GM19351 (cell line): ENCODE data around the gene KCNB1.

Experiments
- ATAC-seq: cut with Tn5 transposase; IDR thresholded peaks from one replicate; pipeline ENCODE4 v1.9.1; 2021; ENCODE audit warnings: mild to moderate bottlenecking, moderate library complexity; ENCODE audit not compliant: unreplicated experiment

KCNB1 gene

DNA sequence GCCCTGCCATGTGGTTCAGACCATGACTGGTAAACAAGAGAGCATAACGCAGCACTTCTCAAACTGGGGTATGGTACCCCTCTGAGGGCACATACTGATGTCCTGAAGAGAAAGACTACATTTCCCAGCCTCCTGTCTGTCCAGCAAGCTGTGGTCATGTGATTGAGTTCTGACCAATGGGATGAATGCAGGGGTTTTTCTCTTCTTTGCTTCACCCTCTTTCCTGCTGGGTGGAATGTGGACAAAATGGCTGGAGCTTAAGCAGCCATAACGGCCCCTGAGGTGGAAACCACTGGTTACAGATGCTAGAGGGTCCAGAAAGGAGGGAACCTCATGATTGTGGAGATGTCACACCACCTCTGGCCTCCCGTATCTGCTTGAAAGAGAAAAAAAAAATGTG is 19.4 kb upstream of the KCNB1 start:
- no peak for ATAC-seq

DNA sequence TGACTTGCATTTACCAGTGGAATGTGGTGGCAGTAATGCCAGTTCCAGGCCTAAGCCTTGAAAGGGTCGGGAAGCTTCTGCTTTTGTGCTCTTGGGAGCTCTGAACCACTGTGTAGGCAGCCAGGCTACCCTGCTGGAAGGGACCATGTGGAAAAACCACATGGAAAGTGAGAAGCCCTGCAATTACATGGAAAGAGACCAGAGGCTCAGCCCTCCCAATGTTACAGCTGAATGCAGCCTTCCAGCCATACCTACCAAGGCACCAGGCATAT is 14.9 kb upstream of the KCNB1 start:
- ATAC-seq = no peak

DNA sequence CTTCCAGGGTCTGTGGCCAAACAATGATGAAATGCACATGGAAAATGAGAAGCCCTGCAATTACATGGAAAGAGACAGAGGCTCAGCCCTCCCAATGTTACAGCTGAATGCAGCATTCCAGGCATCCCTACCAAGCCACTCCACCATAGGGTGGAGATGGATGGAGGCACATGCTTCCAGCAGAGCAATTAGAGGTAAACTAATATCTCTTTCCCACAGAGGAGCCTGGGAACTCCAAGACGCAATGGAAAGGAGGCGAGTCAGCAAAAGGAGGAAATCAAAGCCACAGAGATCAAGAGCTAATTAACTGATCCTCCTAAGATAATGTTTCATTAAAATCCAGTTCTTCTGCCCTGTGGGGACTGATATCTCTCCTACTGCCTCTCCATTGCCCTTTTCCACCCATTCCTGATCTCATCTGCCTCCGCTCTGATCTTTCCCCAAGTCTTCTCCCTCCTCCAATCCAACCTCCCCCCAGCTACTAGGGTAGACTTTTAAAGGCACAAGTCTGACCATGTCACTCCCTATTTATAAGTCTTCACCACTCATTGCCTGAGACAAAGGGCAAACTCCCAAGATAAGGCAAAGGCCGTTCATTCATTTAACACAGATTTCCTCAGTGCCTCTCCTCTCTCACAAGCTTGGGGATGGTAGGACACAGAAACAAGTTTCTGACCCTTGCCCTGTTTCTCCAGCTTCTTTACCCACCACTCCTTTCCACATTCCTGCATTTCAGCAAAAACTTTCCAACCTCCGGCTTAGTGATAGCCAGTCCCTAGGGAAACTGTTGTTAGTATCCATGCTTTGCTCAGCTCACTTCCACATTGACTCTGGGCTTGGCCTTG is 14.3 kb upstream of the KCNB1 start:
- no peak for ATAC-seq

DNA sequence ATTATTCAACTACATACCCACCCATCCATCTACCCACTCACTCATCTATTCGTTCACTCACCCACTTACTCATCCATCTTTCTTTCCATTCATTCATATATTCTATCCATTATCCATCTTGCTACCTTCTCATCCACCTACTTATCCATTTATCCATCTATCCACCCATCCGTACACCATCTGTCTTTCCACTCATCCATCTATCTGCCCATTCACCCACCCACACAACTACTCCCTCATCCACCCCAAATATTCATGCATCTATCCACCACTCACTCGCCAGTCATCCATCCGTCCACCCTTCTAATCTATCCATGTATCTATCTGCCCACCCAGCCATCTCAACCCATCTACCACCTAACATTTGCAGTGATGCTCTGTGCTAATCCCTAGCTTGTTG is 13.6 kb upstream of the KCNB1 start:
- ATAC-seq = no peak

DNA sequence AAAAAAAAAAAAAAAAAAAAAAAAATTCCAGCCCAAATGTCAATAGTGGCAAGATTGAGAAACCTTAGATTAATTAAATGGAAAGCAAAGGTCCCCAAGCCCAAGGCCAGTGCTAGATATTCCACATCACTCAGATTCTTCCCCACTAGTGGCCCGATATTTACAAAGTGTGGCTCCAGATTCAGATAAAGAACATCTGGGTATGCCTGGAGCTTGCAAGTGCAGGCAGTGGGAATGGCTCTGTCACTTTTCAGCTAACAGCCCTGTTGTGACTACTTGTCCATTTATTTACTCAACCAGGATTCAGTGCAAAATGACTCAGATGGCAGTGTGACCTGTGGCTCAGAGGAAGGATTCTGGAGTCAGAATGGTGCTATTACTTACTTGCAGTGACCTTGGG is 8.2 kb upstream of the KCNB1 start:
- ATAC-seq = no peak

DNA sequence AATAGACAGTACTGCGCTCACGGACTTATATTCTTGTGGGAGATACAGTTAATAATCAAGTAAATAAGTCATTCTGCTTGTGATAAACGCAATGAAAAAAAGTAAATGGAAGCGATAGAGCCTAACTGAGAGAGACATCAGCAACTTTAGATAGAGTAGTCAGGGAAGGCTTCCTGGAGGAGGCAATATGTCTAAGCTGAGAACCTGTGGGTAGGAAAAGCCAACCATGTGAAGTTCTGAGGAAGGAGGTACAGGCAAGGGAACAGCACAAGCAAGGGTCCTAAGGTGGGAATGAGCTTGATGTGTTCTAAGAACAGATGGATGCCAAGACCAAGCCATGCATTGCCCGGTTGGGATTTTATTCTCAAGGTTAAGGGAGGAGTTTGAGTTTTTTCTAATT is 7.2 kb upstream of the KCNB1 start:
- no peak for ATAC-seq

DNA sequence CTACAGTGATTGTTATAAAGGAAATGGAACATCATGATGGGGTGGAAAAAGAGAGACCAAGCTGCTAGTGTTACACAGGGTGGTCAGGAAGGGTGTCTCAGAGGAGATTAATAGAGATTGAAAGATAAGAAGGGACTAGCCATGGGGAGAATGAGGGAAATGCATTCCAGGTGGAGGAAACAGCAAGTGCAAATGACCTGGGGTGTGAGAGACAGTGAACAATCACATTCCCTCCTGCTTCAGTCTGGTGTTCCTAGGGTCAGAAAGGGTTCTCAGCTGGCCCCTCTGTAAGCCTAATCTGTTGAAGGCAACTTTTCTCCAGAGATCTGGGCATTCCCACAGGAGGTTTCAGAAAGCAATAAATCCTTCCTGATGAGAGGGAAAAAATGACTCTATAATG is 3.6 kb upstream of the KCNB1 start:
- no peak for ATAC-seq

DNA sequence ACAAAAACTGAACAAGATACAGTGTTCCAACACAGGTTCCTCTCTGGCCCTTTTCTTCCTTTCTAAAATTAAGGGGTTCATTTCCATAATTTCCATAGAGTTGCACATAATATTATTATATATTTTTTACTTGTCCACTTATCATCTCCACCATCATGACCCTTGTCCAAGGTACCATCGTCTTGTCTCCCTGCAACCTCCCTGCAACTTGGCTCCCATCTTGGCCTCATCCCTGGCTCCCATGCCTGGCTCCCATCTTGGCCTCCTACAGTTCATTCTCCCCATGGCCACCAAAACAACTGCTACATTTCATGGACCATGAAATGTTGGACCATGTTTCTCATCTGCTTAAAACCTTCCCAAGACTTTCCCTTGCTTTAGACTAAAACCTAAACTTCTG is 3.1 kb upstream of the KCNB1 start:
- no peak for ATAC-seq

DNA sequence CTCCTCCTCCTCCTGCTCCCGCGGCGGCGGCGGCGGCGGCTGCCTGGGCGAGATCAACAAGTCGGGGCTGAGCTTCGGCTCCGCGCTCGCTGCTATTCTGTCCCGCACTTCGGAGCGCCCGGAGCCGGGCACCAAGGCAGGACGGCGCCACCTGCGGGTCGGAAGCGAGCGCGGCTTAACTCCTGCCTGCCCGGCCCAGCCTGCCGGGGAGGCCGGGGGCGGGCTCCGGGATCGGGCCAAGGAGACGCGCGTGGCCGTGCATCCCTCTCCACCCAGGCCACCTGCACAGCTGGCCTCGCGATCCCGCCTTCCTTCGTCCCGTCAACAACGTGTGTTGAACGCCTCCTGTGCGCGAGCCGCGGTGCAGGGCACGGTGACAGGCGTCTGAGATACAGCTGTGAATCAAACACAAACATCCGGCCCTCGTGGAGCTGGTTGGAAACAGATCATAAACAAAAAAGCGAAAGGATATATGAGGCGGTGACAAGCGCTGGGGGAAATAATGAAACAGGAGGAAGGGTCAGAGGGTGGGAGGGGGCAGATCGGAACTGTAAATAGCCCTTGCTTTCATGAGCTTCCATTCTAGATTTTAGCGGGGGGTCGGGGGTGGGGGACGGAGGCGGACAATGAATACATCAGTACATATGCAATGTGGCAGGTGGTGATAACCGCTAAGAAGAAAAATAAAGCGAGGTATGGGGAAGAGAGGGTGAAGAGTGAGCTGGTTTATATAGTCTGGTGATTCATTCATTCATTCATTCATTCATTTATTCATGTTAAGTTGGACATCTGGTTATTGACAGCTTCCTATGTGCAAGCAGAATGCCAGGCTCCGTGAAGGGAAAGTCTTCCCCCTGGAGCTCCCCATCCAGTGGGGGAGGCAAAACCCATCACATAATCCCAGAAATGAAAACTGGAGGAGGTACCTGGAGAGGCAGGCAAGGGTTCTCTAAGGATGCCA is 2.0 kb upstream of the KCNB1 start:
- no peak for ATAC-seq

DNA sequence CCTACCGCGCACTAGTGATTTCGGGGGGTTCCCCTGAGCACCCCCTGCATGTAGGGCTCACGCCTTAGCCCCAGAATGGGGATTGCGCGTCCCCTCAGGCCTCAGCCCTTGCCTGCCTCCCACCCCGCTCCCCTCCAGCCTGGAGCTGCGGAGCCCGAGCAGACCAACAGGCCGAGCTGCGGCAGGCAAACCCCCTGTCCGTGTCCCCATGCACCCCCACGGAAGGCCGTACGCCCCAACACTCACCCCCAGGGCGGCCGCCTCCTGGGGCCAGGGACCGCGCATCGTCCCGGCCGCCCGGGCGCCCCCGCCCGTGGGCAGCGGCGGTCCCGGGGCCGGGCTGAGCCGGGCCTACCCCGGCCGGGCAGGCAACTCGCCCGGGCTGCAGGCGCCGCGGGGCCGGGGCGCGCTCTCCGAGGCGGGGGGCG is 1.2 kb upstream of the KCNB1 start:
- no peak for ATAC-seq

DNA sequence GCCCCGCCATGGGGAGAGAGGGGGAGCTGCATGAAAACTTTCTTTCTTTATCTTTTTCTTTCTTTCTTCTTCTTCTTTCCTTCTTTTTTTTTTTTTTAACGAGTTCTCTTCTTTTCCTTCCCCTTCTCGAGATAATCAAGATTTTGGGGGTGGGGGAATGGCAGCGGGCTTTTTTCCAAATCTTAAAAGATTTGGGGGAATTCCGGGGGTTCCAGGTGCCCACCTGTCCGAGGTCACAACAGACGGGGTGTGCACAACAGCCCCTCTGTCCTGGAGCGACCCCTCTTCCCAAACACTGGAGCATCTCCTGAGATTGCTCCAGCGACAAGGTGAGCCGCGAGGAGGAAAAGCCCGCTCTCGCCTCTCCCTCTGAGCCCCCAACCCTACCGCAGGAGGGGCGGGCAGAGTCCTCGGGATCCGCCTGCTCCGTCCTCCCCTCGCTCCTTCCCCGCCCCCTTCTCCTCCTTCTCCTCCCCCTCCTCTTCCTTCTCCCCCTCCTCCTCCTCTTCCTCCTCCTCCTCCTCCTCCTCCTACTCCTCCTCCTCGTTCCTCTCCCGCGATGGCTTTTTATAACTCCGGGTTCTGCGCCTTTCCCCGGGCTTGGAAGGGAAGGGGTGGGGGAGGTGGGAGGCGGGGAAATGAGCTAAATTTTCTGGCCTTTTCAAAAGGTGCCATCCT is 689 bp upstream of the KCNB1 start:
- no peak for ATAC-seq

DNA sequence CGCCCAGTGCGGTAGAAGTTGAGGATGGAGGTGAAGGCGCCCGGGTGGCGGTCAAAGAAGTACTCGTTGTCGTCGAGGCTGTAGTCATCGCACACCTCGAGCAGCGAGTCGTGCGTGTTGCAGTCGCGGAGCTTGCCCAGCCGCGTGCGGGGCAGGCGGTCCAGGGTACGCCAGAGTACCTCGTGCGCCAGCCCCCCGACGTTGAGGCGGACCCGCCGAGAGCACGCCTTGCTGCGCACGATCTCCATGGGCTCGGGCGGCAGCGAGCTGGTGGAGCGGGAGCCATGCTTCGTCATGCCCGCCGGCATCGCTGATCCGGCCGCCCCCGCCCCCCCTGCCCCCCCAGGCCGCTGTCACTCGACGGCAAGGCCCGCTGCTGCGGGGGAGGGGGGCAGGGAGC is 295 bp downstream of the KCNB1 start:
- ATAC-seq = no peak

DNA sequence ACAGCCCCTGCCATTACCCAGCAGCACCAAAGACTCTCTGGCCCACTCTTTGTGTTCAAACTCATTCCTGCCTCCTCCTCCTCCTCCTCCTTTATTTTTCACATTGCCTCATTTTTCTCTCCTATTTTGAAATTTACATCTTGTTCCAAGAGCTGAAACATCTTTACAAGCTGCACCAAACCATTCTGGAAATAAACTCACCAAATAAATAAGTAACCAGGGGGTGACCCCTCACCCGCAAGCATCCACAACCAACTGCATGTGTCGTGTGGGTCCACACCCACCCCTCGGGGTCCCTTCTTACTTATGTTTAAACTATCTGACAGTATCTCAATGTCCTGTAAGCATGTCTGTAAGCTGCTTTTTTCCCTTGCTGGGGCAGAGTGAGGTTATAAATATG is 1.4 kb downstream of the KCNB1 start:
- ATAC-seq = no peak

DNA sequence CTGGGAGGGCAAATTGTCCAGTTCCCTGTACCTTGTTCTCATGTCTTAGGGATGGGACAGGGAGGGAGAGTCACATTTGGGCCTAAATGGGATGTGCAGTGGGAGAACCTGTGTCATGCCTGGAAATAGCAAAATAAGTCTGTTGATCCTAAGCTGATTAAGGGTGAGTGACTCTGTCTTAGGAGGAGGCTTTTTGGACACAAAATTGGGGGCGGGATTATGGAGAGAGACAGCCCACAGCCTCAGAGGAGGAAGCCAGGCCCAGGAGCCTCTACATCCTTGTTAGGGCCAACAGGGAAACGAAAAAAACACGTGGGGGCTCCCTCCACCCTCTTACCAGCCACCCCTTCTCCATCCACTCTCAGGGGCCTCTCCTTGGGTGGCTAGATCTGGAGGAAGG is 2.2 kb downstream of the KCNB1 start:
- no peak for ATAC-seq

DNA sequence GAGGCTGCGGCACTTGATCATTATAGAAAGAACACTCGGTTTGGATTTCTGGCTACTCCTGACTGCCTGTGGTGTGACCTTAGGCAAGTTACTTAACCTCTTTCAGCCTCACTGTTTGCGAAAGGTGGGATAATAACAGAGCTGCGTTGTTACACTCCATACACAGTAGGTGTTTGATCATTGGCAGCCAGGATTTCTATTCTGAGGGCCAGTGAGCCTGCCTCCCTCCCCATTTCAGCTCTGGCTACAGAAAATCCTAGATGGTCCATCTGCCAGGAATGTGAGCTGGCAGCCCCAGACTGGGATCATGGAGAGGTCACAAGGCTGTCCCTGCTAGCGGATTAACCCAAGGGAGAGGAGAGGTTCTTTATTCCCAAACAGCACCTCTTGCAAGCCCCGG is 2.7 kb downstream of the KCNB1 start:
- no peak for ATAC-seq

DNA sequence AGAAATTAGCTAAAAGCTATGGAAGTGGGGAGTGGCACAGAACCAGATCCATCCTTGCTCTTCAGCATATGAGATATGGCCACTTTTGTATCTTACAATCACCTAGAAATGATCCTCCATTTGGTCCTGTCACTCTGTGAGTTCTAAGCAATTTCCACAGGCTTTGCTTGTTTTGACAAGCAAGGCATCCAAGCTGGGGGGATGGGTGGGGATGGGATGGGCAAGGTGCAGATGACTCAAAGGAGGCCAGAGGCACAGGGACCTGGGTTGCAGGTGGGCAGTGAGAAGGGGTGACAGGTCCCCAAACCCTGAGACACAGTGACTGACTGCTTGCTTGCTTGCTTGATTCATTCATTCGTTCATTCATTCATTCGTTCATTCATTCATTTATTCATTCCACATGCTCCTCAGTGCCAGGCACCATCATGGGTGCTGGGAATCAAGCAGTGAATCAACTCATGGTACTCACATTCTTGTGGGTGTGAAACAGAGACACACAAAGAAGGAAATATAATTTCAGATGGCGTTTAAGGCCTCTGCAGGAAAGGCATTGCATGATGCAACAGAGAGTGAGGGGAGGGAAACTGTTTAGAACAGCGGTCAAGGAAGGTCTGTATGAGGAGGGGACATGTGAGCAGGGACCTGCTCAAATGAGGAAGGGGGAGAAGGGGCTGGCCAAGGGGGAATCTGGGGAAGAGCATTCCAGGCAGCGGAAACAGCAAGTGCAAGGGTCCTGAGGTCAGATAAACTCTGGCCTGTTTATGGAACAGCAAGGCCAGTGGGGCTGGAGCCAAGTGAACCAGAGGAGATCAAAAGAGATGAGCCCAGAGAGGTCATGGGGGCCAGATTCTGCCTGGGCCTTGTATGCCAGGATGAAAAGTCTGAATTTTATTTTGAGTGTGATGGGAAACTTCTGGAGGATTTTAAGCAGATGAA is 3.4 kb downstream of the KCNB1 start:
- no peak for ATAC-seq

DNA sequence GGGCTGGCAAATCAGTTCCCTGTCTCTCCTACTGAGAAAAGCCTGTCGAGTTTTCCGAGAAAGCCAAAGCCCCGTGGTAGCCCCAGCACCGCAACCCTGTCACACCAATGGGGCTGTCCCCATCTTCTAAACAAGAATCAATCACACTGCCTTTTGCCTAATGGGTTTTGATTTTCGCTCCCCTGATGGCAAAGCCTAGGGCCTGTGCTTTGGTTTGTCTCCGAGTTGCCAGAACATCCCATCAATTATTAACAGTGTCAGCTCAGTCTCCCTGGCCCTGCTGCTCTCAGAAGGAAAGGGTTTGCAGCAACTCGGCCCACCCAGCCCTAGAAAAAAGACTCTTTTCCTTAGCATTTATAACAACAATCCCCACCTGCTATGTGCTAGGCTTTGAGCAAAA is 4.2 kb downstream of the KCNB1 start:
- ATAC-seq = no peak

DNA sequence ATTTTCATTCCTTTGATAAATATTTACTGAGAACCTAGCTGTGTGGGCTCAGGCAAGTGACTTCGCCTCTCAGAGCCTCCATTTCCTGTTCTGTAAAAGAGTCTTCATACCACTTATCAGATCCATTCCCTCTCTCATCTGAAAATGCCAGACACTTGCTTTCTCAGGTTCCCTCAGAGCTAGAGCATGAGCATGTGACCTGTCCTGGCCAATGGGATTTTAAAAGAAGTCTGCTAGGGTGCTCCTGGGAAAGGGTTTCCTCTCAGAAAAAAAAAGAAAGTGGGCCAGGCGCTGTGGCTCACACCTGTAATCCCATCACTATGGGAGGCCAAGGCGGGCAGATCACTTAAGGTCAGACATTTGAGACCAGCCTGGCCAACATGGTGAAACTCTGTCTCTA is 5.3 kb downstream of the KCNB1 start:
- ATAC-seq = no peak

DNA sequence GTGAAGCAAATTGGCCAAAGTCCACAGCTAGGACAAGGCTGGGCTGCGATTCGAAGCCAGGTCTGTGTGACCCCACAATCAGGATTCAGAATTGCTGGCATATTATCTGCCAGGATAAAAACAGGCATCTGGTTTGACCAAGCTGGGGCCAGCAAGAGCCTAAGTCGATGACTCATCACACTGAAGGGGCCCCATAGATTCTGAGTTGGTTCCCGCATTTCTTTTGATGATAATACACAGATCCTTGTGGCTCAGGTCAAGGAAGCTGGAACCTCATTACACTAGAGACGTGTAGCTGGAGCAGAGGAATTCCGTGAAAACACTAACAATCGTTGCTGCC is 6.5 kb downstream of the KCNB1 start:
- ATAC-seq = no peak

DNA sequence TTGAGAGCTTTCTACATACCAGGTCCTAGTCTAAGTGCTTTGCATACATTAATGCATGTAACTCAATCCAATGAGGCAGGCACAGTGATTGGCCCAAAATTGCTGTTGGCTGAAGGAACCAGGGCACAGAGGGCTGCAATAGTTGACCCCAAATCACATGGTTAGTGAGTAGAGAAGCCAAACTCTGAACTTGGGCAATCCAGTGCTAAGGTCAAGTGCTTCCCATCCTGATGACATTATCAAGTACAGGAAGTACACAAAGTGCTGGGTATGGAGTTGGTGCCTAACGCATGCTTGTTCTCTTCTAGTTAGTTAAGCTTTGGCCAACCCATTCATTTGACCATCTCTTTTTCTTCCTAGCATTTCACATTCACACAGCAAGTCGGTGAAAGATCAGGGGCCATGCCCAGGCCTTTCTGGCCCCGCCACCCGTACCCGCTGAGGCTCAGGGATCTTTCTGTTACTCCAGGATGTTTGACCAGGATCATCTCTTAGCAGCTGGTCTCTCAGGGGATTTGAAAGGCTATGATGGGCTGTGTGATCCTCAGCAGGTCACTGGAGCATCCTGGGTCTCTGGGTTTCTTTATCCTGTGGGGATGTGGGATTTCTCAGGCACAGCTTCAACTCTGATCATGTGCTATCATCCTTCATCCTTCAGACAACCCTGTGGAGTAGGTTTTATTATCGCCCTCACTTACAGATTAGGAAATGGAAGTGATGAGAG is 7.0 kb downstream of the KCNB1 start:
- ATAC-seq = no peak
